ENCODE measurements around the gene GABBR2.
"Not testable (repeated sequence)": the region's sequence is repeated elsewhere in the genome, so short reads cannot be mapped to it uniquely, and the experiment has no call there.

GABBR2 gene

GRCh38 chr9:98477884-98478283 is 230.9 kb downstream of the GABBR2 start:
- no peak overlapping the region for H3K27ac Mint-ChIP-seq
- no peak for TF ChIP-seq CTCF (IDR thresholded peaks at IDR 0.05)
- no peak for DNase-seq
- peaks cover 12% of the 10 kb centered on the region for H3K27me3 Mint-ChIP-seq (ENCODE audit: low read depth, poor library complexity)
- no peaks in the 10 kb centered on the region for H3K4me1 Mint-ChIP-seq
- H3K9me3 Mint-ChIP-seq, result no peaks in the 10 kb centered on the region
- H3K4me3 Mint-ChIP-seq, result no peak overlapping the region
- H3K36me3 Mint-ChIP-seq (ENCODE audit: low read depth), result no peaks in the 10 kb centered on the region

- Mint-ChIP-seq H3K4me1 (no peaks in the 10 kb centered on the region), H3K9me3 (peaks cover 3% of the 10 kb centered on the region), H3K27ac (no peak overlapping the region), H3K27me3 (ENCODE audit: low read depth, poor library complexity) (peaks cover 12% of the 10 kb centered on the region), H3K4me3 (no peak overlapping the region), H3K36me3 (ENCODE audit: low read depth) (no peaks in the 10 kb centered on the region)
- no peak for TF ChIP-seq CTCF (IDR thresholded peaks at IDR 0.05)
- DNase-seq, result no peak
These were observed 236.5 kb downstream of the GABBR2 start for GRCh38 chr9:98472216-98472615.

GRCh38 chr9:98471185-98471584 is 237.6 kb downstream of the GABBR2 start:
- Mint-ChIP-seq H3K36me3 (ENCODE audit: low read depth) (no peaks in the 10 kb centered on the region), H3K27me3 (ENCODE audit: low read depth, poor library complexity) (peaks cover 9% of the 10 kb centered on the region), H3K9me3 (peaks cover 8% of the 10 kb centered on the region), H3K4me3 (no peak overlapping the region), H3K4me1 (no peaks in the 10 kb centered on the region), H3K27ac (no peak overlapping the region)
- no peak for DNase-seq
- TF ChIP-seq CTCF (IDR thresholded peaks at IDR 0.05), result no peak

GRCh38 chr9:98468567-98469239 is 240.0 kb downstream of the GABBR2 start:
- no peak for DNase-seq
- H3K27ac Mint-ChIP-seq, result no peak overlapping the region
- peaks cover 25% of the 10 kb centered on the region for H3K9me3 Mint-ChIP-seq
- no peak overlapping the region for H3K4me3 Mint-ChIP-seq
- no peaks in the 10 kb centered on the region for H3K36me3 Mint-ChIP-seq (ENCODE audit: low read depth)
- H3K4me1 Mint-ChIP-seq, result no peaks in the 10 kb centered on the region
- peaks cover 6% of the 10 kb centered on the region for H3K27me3 Mint-ChIP-seq (ENCODE audit: low read depth, poor library complexity)
- TF ChIP-seq CTCF (IDR thresholded peaks at IDR 0.05), result no peak

GRCh38 chr9:98465799-98466198 is 242.9 kb downstream of the GABBR2 start:
- no peak for TF ChIP-seq CTCF (IDR thresholded peaks at IDR 0.05)
- H3K27ac Mint-ChIP-seq, result no peak overlapping the region
- no peak for DNase-seq
- H3K4me3 Mint-ChIP-seq, result no peak overlapping the region
- H3K4me1 Mint-ChIP-seq, result no peaks in the 10 kb centered on the region
- peaks cover 54% of the 10 kb centered on the region for H3K9me3 Mint-ChIP-seq
- peaks cover 12% of the 10 kb centered on the region for H3K36me3 Mint-ChIP-seq (ENCODE audit: low read depth)
- H3K27me3 Mint-ChIP-seq (ENCODE audit: low read depth, poor library complexity), result peaks cover 6% of the 10 kb centered on the region

- not testable (repeated sequence) for H3K27me3 Mint-ChIP-seq (ENCODE audit: low read depth, poor library complexity); H3K4me1 Mint-ChIP-seq; H3K4me3 Mint-ChIP-seq; DNase-seq; H3K27ac Mint-ChIP-seq
- Mint-ChIP-seq H3K36me3 (ENCODE audit: low read depth) (peaks cover 12% of the 10 kb centered on the region), H3K9me3 (peaks cover 65% of the 10 kb centered on the region)
These were observed 244.5 kb downstream of the GABBR2 start for GRCh38 chr9:98464156-98464690.

Data from nephron progenitor cell (in vitro differentiated cells).